GM23338 (cell line): ENCODE results near the gene FLRT2.
A peak's percentile ranks its signal among the peaks of the same experiment; 100 is the strongest.

ENCODE experiments used
- CREB1 ChIP-seq: fragments of 250-450 bp; sonication (Bioruptor Pico); IDR thresholded peaks from 2 replicates; pipeline ENCODE4 v1.5.0; 2020; ENCODE audit warnings: low read depth, mild to moderate bottlenecking, moderate library complexity
- CTCF ChIP-seq, 2 experiments: fragments of 200-600 bp in 1 of 2; sonication (generic) in 1 of 2; conservative IDR thresholded peaks; 2 replicates each; pipeline versions ENCODE4 v1.5.1 to v1.6.1; 2016 to 2017; ENCODE audit warnings: antibody characterized with exemption in 2 of 2, low read depth in 2 of 2, mild to moderate bottlenecking in 2 of 2, moderate library complexity in 1 of 2
- EZH2 ChIP-seq: fragments of 200-600 bp; sonication (generic); IDR thresholded peaks from one replicate; pipeline ENCODE4 v1.8.0; 2017; ENCODE audit warnings: antibody characterized with exemption, mild to moderate bottlenecking, low read depth; ENCODE audit not compliant: unreplicated experiment
- EZH2phosphoT487 ChIP-seq: fragments of 200-600 bp; sonication (generic); IDR thresholded peaks from one replicate; pipeline ENCODE4 v1.8.1; 2018; ENCODE audit warnings: antibody characterized with exemption; ENCODE audit not compliant: unreplicated experiment
- JUNB ChIP-seq: IDR thresholded peaks from one replicate; pipeline ENCODE4 v1.6.1; 2016; ENCODE audit warnings: antibody characterized with exemption; ENCODE audit not compliant: unreplicated experiment
- NANOG ChIP-seq: IDR thresholded peaks from 2 replicates; pipeline ENCODE4 v1.6.1; 2016; ENCODE audit warnings: antibody characterized with exemption, borderline replicate concordance
- POLR2AphosphoS5 ChIP-seq: IDR thresholded peaks from 2 replicates; pipeline ENCODE4 v1.6.1; 2016; ENCODE audit warnings: antibody characterized with exemption, low read depth
- STAT1 ChIP-seq: IDR thresholded peaks from one replicate; pipeline ENCODE4 v1.6.1; 2016; ENCODE audit warnings: antibody characterized with exemption; ENCODE audit not compliant: unreplicated experiment
- ZNF114 ChIP-seq: fragments of 250-450 bp; sonication (Bioruptor Pico); IDR thresholded peaks from 2 replicates; pipeline ENCODE4 v1.5.0; 2020; ENCODE audit warnings: mild to moderate bottlenecking, moderate library complexity
- ZNF331 ChIP-seq: fragments of 250-450 bp; sonication (Bioruptor Pico); IDR thresholded peaks from 2 replicates; pipeline ENCODE4 v1.5.0; 2020; ENCODE audit warnings: low read depth, mild to moderate bottlenecking, moderate library complexity
- TF ChIP-seq, protein P1 (sequence below): IDR thresholded peaks from one replicate; pipeline ENCODE4 v1.6.1; 2018; ENCODE audit warnings: antibody characterized with exemption; ENCODE audit not compliant: unreplicated experiment
- TF ChIP-seq, protein P2 (sequence below): IDR thresholded peaks from 2 replicates; pipeline ENCODE4 v1.6.1; 2016; ENCODE audit warnings: antibody characterized with exemption
- TF ChIP-seq, protein P3 (sequence below): fragments of 250-450 bp; sonication (Bioruptor Pico); IDR thresholded peaks from 2 replicates; pipeline ENCODE4 v1.5.0; 2020; ENCODE audit warnings: mild to moderate bottlenecking, moderate library complexity

- no peak for TF ChIP-seq EZH2
- TF ChIP-seq, protein P1, sequence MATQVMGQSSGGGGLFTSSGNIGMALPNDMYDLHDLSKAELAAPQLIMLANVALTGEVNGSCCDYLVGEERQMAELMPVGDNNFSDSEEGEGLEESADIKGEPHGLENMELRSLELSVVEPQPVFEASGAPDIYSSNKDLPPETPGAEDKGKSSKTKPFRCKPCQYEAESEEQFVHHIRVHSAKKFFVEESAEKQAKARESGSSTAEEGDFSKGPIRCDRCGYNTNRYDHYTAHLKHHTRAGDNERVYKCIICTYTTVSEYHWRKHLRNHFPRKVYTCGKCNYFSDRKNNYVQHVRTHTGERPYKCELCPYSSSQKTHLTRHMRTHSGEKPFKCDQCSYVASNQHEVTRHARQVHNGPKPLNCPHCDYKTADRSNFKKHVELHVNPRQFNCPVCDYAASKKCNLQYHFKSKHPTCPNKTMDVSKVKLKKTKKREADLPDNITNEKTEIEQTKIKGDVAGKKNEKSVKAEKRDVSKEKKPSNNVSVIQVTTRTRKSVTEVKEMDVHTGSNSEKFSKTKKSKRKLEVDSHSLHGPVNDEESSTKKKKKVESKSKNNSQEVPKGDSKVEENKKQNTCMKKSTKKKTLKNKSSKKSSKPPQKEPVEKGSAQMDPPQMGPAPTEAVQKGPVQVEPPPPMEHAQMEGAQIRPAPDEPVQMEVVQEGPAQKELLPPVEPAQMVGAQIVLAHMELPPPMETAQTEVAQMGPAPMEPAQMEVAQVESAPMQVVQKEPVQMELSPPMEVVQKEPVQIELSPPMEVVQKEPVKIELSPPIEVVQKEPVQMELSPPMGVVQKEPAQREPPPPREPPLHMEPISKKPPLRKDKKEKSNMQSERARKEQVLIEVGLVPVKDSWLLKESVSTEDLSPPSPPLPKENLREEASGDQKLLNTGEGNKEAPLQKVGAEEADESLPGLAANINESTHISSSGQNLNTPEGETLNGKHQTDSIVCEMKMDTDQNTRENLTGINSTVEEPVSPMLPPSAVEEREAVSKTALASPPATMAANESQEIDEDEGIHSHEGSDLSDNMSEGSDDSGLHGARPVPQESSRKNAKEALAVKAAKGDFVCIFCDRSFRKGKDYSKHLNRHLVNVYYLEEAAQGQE, result no peak
- peak in 1 of 2 experiments; percentile 47; a peak in 2 of 4 replicates for TF ChIP-seq CTCF (conservative IDR thresholded peaks at IDR 0.05; ENCODE audit: low read depth in 2 of 2)
- no peak for TF ChIP-seq NANOG
- TF ChIP-seq, protein P2, sequence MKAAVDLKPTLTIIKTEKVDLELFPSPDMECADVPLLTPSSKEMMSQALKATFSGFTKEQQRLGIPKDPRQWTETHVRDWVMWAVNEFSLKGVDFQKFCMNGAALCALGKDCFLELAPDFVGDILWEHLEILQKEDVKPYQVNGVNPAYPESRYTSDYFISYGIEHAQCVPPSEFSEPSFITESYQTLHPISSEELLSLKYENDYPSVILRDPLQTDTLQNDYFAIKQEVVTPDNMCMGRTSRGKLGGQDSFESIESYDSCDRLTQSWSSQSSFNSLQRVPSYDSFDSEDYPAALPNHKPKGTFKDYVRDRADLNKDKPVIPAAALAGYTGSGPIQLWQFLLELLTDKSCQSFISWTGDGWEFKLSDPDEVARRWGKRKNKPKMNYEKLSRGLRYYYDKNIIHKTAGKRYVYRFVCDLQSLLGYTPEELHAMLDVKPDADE, result no peak
- no peak for TF ChIP-seq POLR2AphosphoS5
- no peak for TF ChIP-seq EZH2phosphoT487
- TF ChIP-seq CREB1, result peak; percentile 47; the same call in 1 of the 2 replicates
- no peak for TF ChIP-seq ZNF114 (CRISPR knock-in tag)
- no peak for TF ChIP-seq JUNB
- TF ChIP-seq ZNF331 (CRISPR knock-in tag), result no peak
- TF ChIP-seq STAT1, result no peak
- TF ChIP-seq, protein P3, sequence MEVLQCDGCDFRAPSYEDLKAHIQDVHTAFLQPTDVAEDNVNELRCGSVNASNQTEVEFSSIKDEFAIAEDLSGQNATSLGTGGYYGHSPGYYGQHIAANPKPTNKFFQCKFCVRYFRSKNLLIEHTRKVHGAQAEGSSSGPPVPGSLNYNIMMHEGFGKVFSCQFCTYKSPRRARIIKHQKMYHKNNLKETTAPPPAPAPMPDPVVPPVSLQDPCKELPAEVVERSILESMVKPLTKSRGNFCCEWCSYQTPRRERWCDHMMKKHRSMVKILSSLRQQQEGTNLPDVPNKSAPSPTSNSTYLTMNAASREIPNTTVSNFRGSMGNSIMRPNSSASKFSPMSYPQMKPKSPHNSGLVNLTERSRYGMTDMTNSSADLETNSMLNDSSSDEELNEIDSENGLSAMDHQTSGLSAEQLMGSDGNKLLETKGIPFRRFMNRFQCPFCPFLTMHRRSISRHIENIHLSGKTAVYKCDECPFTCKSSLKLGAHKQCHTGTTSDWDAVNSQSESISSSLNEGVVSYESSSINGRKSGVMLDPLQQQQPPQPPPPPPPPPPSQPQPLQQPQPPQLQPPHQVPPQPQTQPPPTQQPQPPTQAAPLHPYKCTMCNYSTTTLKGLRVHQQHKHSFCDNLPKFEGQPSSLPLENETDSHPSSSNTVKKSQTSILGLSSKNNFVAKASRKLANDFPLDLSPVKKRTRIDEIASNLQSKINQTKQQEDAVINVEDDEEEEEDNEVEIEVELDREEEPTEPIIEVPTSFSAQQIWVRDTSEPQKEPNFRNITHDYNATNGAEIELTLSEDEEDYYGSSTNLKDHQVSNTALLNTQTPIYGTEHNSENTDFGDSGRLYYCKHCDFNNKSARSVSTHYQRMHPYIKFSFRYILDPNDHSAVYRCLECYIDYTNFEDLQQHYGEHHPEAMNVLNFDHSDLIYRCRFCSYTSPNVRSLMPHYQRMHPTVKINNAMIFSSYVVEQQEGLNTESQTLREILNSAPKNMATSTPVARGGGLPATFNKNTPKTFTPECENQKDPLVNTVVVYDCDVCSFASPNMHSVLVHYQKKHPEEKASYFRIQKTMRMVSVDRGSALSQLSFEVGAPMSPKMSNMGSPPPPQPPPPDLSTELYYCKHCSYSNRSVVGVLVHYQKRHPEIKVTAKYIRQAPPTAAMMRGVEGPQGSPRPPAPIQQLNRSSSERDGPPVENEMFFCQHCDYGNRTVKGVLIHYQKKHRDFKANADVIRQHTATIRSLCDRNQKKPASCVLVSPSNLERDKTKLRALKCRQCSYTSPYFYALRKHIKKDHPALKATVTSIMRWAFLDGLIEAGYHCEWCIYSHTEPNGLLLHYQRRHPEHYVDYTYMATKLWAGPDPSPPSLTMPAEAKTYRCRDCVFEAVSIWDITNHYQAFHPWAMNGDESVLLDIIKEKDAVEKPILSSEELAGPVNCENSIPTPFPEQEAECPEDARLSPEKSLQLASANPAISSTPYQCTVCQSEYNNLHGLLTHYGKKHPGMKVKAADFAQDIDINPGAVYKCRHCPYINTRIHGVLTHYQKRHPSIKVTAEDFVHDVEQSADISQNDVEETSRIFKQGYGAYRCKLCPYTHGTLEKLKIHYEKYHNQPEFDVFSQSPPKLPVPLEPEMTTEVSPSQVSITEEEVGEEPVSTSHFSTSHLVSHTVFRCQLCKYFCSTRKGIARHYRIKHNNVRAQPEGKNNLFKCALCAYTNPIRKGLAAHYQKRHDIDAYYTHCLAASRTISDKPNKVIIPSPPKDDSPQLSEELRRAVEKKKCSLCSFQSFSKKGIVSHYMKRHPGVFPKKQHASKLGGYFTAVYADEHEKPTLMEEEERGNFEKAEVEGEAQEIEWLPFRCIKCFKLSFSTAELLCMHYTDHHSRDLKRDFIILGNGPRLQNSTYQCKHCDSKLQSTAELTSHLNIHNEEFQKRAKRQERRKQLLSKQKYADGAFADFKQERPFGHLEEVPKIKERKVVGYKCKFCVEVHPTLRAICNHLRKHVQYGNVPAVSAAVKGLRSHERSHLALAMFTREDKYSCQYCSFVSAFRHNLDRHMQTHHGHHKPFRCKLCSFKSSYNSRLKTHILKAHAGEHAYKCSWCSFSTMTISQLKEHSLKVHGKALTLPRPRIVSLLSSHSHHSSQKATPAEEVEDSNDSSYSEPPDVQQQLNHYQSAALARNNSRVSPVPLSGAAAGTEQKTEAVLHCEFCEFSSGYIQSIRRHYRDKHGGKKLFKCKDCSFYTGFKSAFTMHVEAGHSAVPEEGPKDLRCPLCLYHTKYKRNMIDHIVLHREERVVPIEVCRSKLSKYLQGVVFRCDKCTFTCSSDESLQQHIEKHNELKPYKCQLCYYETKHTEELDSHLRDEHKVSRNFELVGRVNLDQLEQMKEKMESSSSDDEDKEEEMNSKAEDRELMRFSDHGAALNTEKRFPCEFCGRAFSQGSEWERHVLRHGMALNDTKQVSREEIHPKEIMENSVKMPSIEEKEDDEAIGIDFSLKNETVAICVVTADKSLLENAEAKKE (CRISPR knock-in tag), result no peak
These were observed 6.3 kb downstream of the FLRT2 start for GRCh38 chr14:85535991-85536832.
